ENCODE results near the gene AATF. TPM values are rescaled to one million over a fixed set of nuclear protein-coding genes. Genes with fewer than 3 reads are reported as not detected.

Gene AATF
- total and polyA plus RNA-seq, 9 of the 15 experiments (the other 6 are each of a cell fraction or from before 2014, with no cell fraction given), result 34.5 to 133 (median 90.1) TPM

- FAIRE-seq (no peak), DNase-seq (ENCODE audit: extremely low read depth in 1 of 4, low spot score in 3 of 4) (no peak), ATAC-seq (no peak)
- Histone ChIP-seq H3K27ac (ENCODE audit: extremely low read depth, low read depth, low read length) (no peak overlapping the region), H3K9ac (ENCODE audit: insufficient read depth in 1 of 2, low read depth in 2 of 2, low read length in 2 of 2) (no peak overlapping the region), H3K27me3 (ENCODE audit: control insufficient read depth in 2 of 2, insufficient read depth in 2 of 2, low read length in 2 of 2) (no peaks in the 10 kb centered on the region), H3K9me1 (ENCODE audit: control insufficient read depth, insufficient read depth, low read length) (no peaks in the 10 kb centered on the region), H3K4me2 (ENCODE audit: insufficient read depth, low read length) (no peak overlapping the region), H3K4me3 (no peak overlapping the region), H2AFZ (ENCODE audit: low read depth, low read length) (no peak overlapping the region), H3K79me2 (ENCODE audit: control insufficient read depth, insufficient read depth, low read length) (no peaks in the 10 kb centered on the region), H3K36me3 (ENCODE audit: control insufficient read depth, insufficient read depth, low read length) (peaks cover 33% of the 10 kb centered on the region), H3K4me1 (replicated peaks in 1 of 2; ENCODE audit: control insufficient read depth in 2 of 2, insufficient read depth in 2 of 2, low read length in 2 of 2) (no peaks in the 10 kb centered on the region), H4K20me1 (replicated peaks; ENCODE audit: control insufficient read depth, insufficient read depth, low read length) (no peaks in the 10 kb centered on the region; the same call in 1 of the 2 replicates), H3K9me3 (replicated peaks; ENCODE audit: control insufficient read depth, insufficient read depth, low read depth, low read length) (no peaks in the 10 kb centered on the region)
- ChIA-PET POLR2A (no interaction called here), CTCF (ENCODE audit: low intra/inter-chr PET ratio) (no interaction called here)
- intact Hi-C loops (cut with micrococcal nuclease) (loop anchor here (10.0 kb wide), 1 partner anchor 147 kb away; no protein-coding TSS in a partner anchor), in situ Hi-C loops (cut with MboI) (no loop called here)
- TF ChIP-seq C11orf30 (IDR thresholded peaks at IDR 0.05; ENCODE audit: low read depth) (peak; percentile 70), XRCC4 (IDR thresholded peaks at IDR 0.05; ENCODE audit: extremely low read depth, insufficient read depth, insufficient read length) (no peak), ZNF316 (IDR thresholded peaks at IDR 0.05) (peak; percentile 90), ZNF408 (CRISPR knock-in tag; IDR thresholded peaks at IDR 0.05; ENCODE audit: low read depth) (no peak)
- no TSS peak for BruUV-seq (replicated peaks)
Observed at GRCh38 chr17:37041932-37042331, 93.2 kb downstream of the AATF start.

- POLR2A ChIA-PET, result interaction anchor here (1.4 kb wide), 1 partner anchor 9 kb away, joined by 3 read pairs; no protein-coding TSS in a partner anchor
- no peak overlapping the region for H3K4me3 ChIP-seq
- H3K4me1 ChIP-seq (replicated peaks in 1 of 2; ENCODE audit: control insufficient read depth in 2 of 2, insufficient read depth in 2 of 2, low read length in 2 of 2), result peaks cover 0 to 6% of the 10 kb centered on the region in 2 experiments; a peak in 1 of 5 replicates
- H4K20me1 ChIP-seq (replicated peaks; ENCODE audit: control insufficient read depth, insufficient read depth, low read length), result no peaks in the 10 kb centered on the region; the same call in 1 of the 2 replicates
- H3K27me3 ChIP-seq (ENCODE audit: control insufficient read depth in 2 of 2, insufficient read depth in 2 of 2, low read length in 2 of 2), result no peaks in the 10 kb centered on the region
- no peaks in the 10 kb centered on the region for H3K79me2 ChIP-seq (ENCODE audit: control insufficient read depth, insufficient read depth, low read length)
- no peak for ATAC-seq
- no peaks in the 10 kb centered on the region for H3K9me1 ChIP-seq (ENCODE audit: control insufficient read depth, insufficient read depth, low read length)
- CTCF ChIA-PET (ENCODE audit: low intra/inter-chr PET ratio), result no interaction called here
- no peak overlapping the region for H3K27ac ChIP-seq (ENCODE audit: extremely low read depth, low read depth, low read length)
- no peak overlapping the region for H3K9ac ChIP-seq (ENCODE audit: insufficient read depth in 1 of 2, low read depth in 2 of 2, low read length in 2 of 2)
- no peak for FAIRE-seq
- 85% methylated on average over 3 of the region's 3 CpGs for WGBS (ENCODE audit: insufficient coverage, low coverage, missing lambda C conversion rate)
- in situ Hi-C loops (cut with MboI), result no loop called here
- BruUV-seq (replicated peaks), result no TSS peak
- DNase-seq (ENCODE audit: extremely low read depth in 1 of 4, low spot score in 3 of 4), result no peak
- no peaks in the 10 kb centered on the region for H3K9me3 ChIP-seq (replicated peaks; ENCODE audit: control insufficient read depth, insufficient read depth, low read depth, low read length)
- H3K4me2 ChIP-seq (ENCODE audit: insufficient read depth, low read length), result no peak overlapping the region
- H3K36me3 ChIP-seq (ENCODE audit: control insufficient read depth, insufficient read depth, low read length), result peaks cover 25% of the 10 kb centered on the region; the same call in 2 of the 3 replicates
- intact Hi-C loops (cut with micrococcal nuclease), result loop anchor here (10.0 kb wide), 1 partner anchor 148 kb away; no protein-coding TSS in a partner anchor
- no peak overlapping the region for H2AFZ ChIP-seq (ENCODE audit: low read depth, low read length)
- TF ChIP-seq ZNF277 (CRISPR knock-in tag; IDR thresholded peaks at IDR 0.05; ENCODE audit: borderline replicate concordance) (no peak), ZNF354B (CRISPR knock-in tag; IDR thresholded peaks at IDR 0.05) (no peak), GATAD2B (IDR thresholded peaks at IDR 0.05; ENCODE audit: borderline replicate concordance) (no peak), UBTF (IDR thresholded peaks at IDR 0.05; ENCODE audit: borderline replicate concordance in 1 of 2, low read depth in 2 of 2, low read length in 2 of 2) (no peak), CBFA2T2 (conservative IDR thresholded peaks at IDR 0.05) (no peak), ZNF436 (CRISPR knock-in tag; IDR thresholded peaks at IDR 0.05) (no peak), ZNF644 (tag; IDR thresholded peaks at IDR 0.05; ENCODE audit: low read depth) (no peak), BMI1 (IDR thresholded peaks at IDR 0.05; ENCODE audit: low read length) (no peak), TARDBP (IDR thresholded peaks at IDR 0.05) (no peak), RAD21 (CRISPR knock-in tag; conservative IDR thresholded peaks at IDR 0.05 in 1 of 2, IDR thresholded peaks at IDR 0.05 in 1 of 2) (no peak), SMARCE1 (IDR thresholded peaks at IDR 0.05) (no peak)
Observed at GRCh38 chr17:37043201-37043600, 94.4 kb downstream of the AATF start.
